ENCODE results near the gene SLC5A10.
"Not testable (repeated sequence)": the region's sequence is repeated elsewhere in the genome, so short reads cannot be mapped to it uniquely, and the experiment has no call there.

SLC5A10 gene

GRCh38 chr17:19063326-19063956 lies 111.5 kb downstream of the SLC5A10 start:
- DNase-seq (ENCODE audit: low spot score); in situ Hi-C loops (cut with MboI; ENCODE audit: low sequenced_read_pairs, unreplicated experiment): not testable (repeated sequence)

- in situ Hi-C loops (cut with MboI; ENCODE audit: low sequenced_read_pairs, unreplicated experiment); DNase-seq (ENCODE audit: low spot score): not testable (repeated sequence)
Observed at GRCh38 chr17:19064378-19064777, 112.4 kb downstream of the SLC5A10 start.

GRCh38 chr17:19070318-19071168 lies 118.6 kb downstream of the SLC5A10 start:
- DNase-seq (ENCODE audit: low spot score), result not testable (repeated sequence)

More at GRCh38 chr17:19070318-19071168, 118.6 kb downstream of the SLC5A10 start:
- in situ Hi-C loops (cut with MboI; ENCODE audit: low sequenced_read_pairs, unreplicated experiment), result not testable (repeated sequence)

Data from GM13976 (cell line).